Measurements from ENCODE around the gene EI24.

The EI24 gene

DNA sequence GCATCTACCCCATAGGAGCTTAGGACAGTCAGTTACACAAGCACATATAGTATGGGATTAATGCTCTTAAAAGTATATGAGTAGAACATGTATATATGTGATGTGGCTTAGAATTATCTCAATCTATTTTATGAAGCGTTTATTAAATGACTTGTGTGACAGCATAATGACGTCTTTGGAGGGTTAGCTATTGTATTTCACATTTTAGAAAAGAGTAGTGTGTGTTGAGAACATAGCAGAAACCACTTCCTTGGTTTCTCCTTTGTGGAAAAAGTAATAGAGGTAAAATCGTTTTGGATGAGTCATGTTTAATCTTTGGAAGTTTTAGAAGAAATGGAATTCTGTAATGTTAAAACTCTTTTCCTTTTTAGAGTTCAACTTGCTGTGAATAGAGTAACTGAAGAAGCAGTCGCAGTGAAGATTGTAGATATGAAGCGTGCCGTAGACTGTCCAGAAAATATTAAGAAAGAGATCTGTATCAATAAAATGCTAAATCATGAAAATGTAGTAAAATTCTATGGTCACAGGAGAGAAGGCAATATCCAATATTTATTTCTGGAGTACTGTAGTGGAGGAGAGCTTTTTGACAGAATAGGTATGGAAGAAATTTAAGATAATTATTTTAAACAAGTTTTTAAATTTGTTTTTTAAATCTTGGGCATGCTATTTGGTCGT is 58.1 kb downstream of the EI24 start:
- DNase-seq (ENCODE audit: low read depth): no peak
